Measurements from ENCODE around the gene OR13J1. TPM values are rescaled to one million over a fixed set of nuclear protein-coding genes. Genes with fewer than 3 reads are reported as not detected.

OR13J1 gene
- total and polyA plus RNA-seq, 2 donors from 2014 or later, result not detected

DNA sequence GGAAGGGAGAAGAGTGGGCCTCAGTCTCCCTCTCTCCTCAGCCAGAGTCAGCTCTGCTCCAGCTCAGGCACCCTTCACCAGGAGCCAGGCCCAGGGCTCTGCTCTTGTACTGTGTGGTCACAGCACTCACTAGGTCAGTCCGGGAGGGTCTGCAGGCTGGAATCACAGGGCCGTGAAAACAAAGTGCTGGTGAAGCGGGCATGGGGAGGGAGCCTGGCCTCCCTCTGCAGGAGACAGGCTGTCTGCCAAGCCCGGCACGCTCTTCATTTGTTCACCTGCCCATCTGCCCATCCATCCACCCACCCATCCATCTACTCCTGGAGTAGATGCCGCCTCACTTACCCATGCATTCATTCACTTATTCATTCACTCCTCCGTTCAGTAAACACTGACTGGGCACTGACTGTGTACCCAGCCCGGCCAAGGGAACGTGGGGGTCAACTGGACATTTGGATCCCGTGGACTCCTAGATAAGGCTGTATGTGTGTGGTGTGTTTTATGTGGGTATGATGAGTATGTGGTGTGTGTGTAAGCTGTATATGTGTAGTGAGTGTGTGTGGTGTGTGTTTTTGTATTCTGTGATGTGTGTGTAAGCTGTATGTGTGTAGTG, 42.7 kb upstream of the OR13J1 start:
- no peak for FAIRE-seq
- Histone ChIP-seq H3K4me1 (ENCODE audit: control insufficient read depth in 2 of 3, insufficient read depth in 2 of 3, low read depth in 1 of 3, low read length in 3 of 3) (peaks cover under 1 to 52% (median 16%) of the 10 kb centered on the region in 3 donors), H3K36me3 (ENCODE audit: control insufficient read depth in 2 of 3, insufficient read depth in 3 of 3, low read length in 3 of 3) (peaks cover 0 to 4% (median 0%) of the 10 kb centered on the region in 3 donors), H3K27me3 (ENCODE audit: control insufficient read depth, insufficient read depth, low read length) (no peaks in the 10 kb centered on the region), H3K27ac (ENCODE audit: low read depth in 2 of 2, low read length in 2 of 2) (no peak overlapping the region), H3K4me3 (ENCODE audit: low read length in 3 of 3) (no peak overlapping the region), H3K9ac (ENCODE audit: low read length in 3 of 3) (peak overlapping the region in 1 of 3 donors; percentile 7), H3K9me3 (ENCODE audit: control insufficient read depth in 2 of 3, insufficient read depth in 1 of 3, low read length in 3 of 3) (peaks cover 0 to 4% (median 0%) of the 10 kb centered on the region in 3 donors)
- intact Hi-C loops (cut with DNase I), result no loop called here
- DNase-seq, result peak in 1 of 5 donors; percentile 62
- TF ChIP-seq, protein P1, sequence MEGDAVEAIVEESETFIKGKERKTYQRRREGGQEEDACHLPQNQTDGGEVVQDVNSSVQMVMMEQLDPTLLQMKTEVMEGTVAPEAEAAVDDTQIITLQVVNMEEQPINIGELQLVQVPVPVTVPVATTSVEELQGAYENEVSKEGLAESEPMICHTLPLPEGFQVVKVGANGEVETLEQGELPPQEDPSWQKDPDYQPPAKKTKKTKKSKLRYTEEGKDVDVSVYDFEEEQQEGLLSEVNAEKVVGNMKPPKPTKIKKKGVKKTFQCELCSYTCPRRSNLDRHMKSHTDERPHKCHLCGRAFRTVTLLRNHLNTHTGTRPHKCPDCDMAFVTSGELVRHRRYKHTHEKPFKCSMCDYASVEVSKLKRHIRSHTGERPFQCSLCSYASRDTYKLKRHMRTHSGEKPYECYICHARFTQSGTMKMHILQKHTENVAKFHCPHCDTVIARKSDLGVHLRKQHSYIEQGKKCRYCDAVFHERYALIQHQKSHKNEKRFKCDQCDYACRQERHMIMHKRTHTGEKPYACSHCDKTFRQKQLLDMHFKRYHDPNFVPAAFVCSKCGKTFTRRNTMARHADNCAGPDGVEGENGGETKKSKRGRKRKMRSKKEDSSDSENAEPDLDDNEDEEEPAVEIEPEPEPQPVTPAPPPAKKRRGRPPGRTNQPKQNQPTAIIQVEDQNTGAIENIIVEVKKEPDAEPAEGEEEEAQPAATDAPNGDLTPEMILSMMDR (IDR thresholded peaks at IDR 0.05; ENCODE audit: borderline replicate concordance, extremely low read depth, insufficient read depth), result no peak

DNA sequence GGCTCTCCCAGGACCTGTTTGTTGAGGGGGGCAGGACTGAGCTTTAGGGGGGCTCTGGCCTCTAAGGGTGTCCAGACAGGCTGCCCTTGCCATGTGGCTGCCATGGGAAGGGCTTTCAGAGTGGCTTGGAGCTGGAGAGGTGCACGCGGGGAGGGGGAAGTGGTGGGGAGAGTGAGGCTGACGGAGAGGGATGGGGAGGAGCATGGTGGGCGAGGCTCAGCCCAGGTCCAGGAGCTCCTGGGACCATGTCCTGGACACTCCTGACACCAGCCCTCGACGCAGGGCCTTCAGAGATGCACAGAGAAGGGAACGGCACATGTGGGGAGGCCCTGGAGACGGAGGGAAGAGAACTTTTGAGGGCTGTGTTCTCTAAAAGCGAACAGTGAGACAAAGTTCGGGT, 41.5 kb upstream of the OR13J1 start:
- TF ChIP-seq, protein P1 (IDR thresholded peaks at IDR 0.05; ENCODE audit: borderline replicate concordance, extremely low read depth, insufficient read depth), result no peak
- DNase-seq, result no peak
- H3K27ac ChIP-seq (ENCODE audit: low read depth in 2 of 2, low read length in 2 of 2), result no peak overlapping the region
- H3K9me3 ChIP-seq (ENCODE audit: control insufficient read depth in 2 of 3, insufficient read depth in 1 of 3, low read length in 3 of 3), result peaks cover 0 to 4% (median 0%) of the 10 kb centered on the region in 3 donors
- FAIRE-seq, result no peak
- peak overlapping the region in 1 of 3 donors; percentile 3 for H3K4me3 ChIP-seq (ENCODE audit: low read length in 3 of 3)
- intact Hi-C loops (cut with DNase I), result no loop called here
- H3K36me3 ChIP-seq (ENCODE audit: control insufficient read depth in 2 of 3, insufficient read depth in 3 of 3, low read length in 3 of 3), result peaks cover 0 to 4% (median 0%) of the 10 kb centered on the region in 3 donors
- no peak overlapping the region for H3K9ac ChIP-seq (ENCODE audit: low read length in 3 of 3)
- H3K27me3 ChIP-seq (ENCODE audit: control insufficient read depth, insufficient read depth, low read length), result no peaks in the 10 kb centered on the region
- peaks cover 5 to 59% (median 27%) of the 10 kb centered on the region in 3 donors for H3K4me1 ChIP-seq (ENCODE audit: control insufficient read depth in 2 of 3, insufficient read depth in 2 of 3, low read depth in 1 of 3, low read length in 3 of 3)

DNA sequence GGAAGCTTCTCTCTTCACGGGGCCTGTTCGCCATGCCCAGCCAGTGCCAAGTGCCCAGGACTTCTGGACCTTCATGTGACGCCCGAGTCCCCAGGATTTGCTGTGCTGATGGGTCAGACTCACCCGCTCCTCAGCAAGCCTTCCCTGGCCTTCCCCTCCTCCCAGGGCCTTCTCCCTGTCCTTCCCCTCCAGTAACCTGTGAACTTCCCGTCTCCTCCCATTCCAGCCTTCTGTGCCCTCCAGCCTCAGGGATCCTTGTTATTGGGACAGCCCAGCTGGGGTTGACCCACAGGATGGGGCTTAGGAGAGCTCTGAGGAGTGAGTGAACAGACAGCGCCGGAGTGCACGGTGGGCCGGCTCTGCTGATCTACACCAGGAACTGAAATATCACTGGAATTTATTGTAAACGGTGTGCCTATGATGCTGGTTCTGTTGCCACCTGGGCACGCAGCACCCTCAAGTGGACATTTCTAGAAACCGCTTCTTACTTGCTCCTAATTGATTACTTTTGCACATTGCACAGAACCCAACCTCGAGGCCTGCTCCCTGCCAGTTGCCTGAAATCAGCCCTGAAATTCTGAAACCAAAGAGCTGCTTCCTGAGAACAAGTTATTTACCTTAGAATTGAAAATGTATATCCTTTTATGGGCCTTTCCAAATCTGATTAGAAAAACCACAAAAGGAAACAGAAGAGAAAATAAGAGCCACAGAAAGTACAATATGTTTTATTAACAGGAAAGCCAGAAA, 40.6 kb upstream of the OR13J1 start:
- peaks cover 0 to 4% (median 0%) of the 10 kb centered on the region in 3 donors for H3K9me3 ChIP-seq (ENCODE audit: control insufficient read depth in 2 of 3, insufficient read depth in 1 of 3, low read length in 3 of 3)
- peak overlapping the region in 2 of 3 donors; percentile 57 to 66 for H3K9ac ChIP-seq (ENCODE audit: low read length in 3 of 3)
- intact Hi-C loops (cut with DNase I), result no loop called here
- peak overlapping the region; percentile 90 to 96 for H3K27ac ChIP-seq (ENCODE audit: low read depth in 2 of 2, low read length in 2 of 2)
- peak overlapping the region in 2 of 3 donors; percentile 1 to 38 for H3K4me3 ChIP-seq (ENCODE audit: low read length in 3 of 3)
- H3K36me3 ChIP-seq (ENCODE audit: control insufficient read depth in 2 of 3, insufficient read depth in 3 of 3, low read length in 3 of 3), result peaks cover 0 to 4% (median 0%) of the 10 kb centered on the region in 3 donors
- H3K27me3 ChIP-seq (ENCODE audit: control insufficient read depth, insufficient read depth, low read length), result no peaks in the 10 kb centered on the region
- TF ChIP-seq, protein P1 (IDR thresholded peaks at IDR 0.05; ENCODE audit: borderline replicate concordance, extremely low read depth, insufficient read depth), result peak; percentile 50
- FAIRE-seq (no peak), DNase-seq (peak in 2 of 5 donors; percentile 12 to 76)
- peaks cover 5 to 66% (median 27%) of the 10 kb centered on the region in 3 donors for H3K4me1 ChIP-seq (ENCODE audit: control insufficient read depth in 2 of 3, insufficient read depth in 2 of 3, low read depth in 1 of 3, low read length in 3 of 3)
